IPS DF 4.7 (cell line): Measurements from ENCODE around the gene THBS3.
"Not testable (repeated sequence)": the region's sequence is repeated elsewhere in the genome, so short reads cannot be mapped to it uniquely, and the experiment has no call there.

Experiments
- DNase-seq: peaks from one replicate; pipeline ENCODE4 v3.0.0-alpha.2; 2013; ENCODE audit warnings: low spot score; ENCODE audit errors: extremely low read depth

The THBS3 gene

GRCh38 chr1:155174324-155175280 is 33.1 kb downstream of the THBS3 start:
- DNase-seq = no peak

DNA sequence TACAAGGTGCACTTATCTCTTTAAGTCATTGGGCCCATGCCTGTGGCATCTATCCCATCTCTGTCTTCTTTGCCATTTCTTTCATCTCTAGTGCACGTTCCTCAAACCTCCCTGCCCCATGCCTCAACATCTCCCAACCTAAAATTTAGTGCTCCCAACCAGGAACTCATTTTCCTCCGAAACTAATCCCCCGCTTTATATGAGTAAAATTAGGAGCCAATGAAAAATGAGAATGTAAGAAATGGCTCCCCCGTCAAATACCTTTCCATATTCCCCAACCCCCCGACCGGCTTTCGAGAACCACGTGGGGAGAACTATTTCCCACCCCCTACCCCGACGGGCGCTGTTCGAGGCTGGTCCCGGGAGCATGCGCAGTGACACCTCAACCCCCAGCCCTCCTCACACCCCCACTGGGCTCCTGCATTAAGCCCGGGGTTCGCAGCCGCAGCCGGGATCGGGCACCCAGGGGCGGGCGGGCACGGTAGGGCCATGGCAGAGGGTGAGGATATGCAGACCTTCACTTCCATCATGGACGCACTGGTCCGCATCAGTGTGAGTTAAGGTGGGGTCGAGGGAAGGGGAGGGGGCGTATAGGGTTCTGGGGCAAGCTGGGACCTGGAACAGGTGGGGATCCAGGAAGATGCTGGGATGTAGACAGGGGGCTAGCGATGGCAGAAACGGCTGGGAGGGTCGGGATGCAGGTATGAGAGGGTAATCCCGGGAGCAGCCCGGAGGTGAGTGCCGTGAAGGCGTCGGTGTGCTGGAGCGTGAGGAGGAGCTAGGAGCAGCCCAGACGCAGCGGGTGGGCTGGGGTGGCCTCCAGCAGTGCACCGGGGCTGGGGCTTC is 34.0 kb downstream of the THBS3 start, which contains the start of gene TRIM46:
TRIM46 (plus strand) TSS at position 372 of the 846 bp plus-strand sequence; CDS start at position 490, 118 bp downstream.
- DNase-seq = no peak

- no peak for DNase-seq
Observed at GRCh38 chr1:155172732-155173477, 34.8 kb downstream of the THBS3 start, which contains the start of gene KRTCAP2. Gene KRTCAP2 (minus strand): TSS chr1:155173304. CDS start chr1:155173224, 80 bp downstream.

DNA sequence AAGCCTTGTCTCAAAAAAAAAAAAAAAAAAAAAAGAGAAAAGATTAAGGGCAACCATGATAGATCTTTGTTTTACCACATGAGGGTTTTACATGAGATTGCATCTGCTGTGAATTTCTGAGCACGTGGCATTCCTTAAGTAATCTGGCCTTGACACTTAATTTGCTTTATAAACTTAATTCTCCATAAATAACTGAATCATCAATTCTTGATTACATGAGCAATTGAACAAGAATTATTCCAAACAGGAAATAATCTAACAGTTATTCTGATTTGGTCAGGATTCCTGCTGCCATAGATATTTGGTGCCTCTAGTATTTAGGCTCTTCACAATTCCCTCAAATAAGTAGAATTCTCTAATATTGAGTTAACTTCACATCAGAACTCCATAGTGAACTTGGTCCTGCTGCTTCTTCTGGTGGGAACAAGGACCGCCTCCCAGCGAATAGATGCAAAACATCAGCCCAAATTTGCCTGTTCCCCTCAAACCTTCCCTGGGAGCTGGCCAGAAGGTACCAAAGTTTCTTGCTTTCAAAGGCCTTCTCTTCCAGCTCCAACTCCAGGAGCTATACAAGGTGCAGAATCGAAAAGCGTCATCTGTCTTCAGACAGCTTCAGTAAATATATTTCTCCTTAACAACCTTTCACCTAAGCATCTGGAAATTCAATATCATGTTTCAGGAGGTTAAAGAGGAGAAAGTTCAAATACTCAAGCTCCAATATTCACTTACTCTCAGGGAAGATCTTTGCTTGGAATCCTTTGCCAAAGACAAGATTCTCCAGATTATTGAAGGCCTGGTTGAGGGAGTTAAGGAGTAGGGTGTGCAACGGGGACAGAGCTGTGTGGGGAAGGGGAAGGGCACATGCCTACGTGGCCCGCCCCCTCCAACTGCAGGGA is 35.6 kb downstream of the THBS3 start:
- DNase-seq = no peak

DNA sequence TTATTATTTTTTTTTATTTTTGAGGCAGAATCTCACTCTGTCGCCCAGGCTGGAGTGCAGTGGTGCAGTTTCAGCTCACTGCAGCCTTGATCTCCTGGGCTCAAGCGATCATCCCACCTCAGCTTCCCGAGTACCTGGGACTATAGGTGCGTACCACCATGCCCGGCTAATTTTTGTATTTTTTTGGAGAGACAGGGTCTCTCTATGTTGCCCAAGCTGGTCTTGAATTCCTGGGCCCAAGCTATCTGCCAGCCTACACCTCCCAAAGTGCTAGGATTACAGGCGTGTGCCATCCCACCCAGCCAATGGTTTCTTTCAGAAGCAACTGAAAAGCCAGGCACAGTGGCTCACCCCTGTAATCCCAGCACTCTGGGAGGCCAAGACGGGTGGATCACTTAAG is 36.9 kb downstream of the THBS3 start:
- DNase-seq = no peak

GRCh38 chr1:155170101-155170785 is 37.5 kb downstream of the THBS3 start:
- DNase-seq = no peak

- no peak for DNase-seq
Observed at GRCh38 chr1:155169541-155169940, 38.2 kb downstream of the THBS3 start.

GRCh38 chr1:155168456-155169210 is 39.1 kb downstream of the THBS3 start:
- no peak for DNase-seq

DNA sequence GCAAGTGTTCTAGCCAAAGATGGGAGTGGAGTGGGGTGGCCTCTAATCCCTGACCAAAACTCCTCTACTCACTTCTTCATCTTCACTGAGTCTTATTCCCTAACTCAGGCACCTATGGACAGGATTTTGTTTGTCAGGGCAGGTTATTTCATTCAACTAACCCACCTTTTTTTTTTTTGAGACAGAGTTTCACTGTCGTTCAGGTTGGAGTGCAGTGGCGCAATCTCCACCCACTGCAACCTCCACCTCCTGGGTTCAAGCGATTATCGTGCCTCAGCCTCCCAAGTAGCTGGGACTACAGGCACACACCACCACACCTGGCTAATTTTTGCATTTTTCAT is 39.6 kb downstream of the THBS3 start:
- not testable (repeated sequence) for DNase-seq

- DNase-seq = peak; percentile 92
Observed at GRCh38 chr1:155167166-155168104, 40.3 kb downstream of the THBS3 start.

DNA sequence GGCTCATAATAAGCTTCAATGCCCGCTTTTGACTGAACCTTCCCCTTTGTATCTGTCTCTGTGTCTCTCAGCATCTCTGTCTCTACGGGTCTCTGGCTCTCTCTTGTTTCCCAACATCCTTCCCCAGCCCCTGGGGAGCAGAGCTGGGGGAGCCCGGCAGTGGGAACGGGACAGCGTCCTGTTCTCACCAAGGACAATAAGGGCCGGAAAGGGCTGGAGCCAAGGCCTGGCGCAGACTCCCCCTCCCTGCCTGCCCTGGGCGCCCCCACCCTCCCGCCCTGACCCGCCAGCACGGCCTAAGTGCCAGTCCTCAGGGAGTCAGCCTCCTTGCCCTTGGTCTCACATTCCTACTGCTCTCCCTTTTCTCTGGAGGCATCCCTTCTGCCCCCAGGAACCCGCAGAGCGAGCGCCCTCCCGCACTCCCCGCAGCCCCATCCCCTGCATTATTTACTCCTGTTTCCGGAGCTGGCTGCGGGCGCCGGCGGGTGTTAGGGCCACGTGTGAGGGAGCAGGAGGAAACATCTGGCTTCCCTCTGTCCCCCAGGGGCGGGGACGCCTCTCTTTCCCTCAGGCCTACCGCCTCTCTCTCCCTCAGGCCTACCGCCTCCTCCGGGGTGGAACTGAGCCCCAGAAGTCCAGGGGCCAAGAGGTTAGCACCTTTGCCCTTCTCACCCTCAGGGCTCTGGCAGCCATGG is 41.1 kb downstream of the THBS3 start:
- no peak for DNase-seq

- no peak for DNase-seq
Observed at GRCh38 chr1:155166051-155166470, 41.6 kb downstream of the THBS3 start.

DNA sequence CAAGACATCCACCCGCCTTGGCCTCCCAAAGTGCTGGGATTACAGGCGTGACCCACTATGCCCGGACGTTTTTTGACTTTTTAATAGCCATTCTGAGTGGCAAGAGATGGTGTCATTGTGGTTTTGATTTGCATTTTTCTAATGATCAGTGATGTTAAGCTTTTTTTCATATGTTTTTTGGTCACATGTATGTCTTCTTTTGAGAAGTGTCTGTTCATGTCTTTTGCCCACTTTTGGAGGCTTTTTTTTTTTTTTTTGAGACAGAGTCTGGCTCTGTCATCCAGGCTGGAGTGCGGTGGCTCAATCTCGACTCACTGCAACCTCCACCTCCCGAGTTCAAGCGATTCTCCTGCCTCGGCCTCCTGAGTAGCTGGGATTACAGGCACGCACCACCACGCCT is 43.1 kb downstream of the THBS3 start:
- DNase-seq = not testable (repeated sequence)

- DNase-seq = not testable (repeated sequence)
Observed at GRCh38 chr1:155163785-155164184, 43.9 kb downstream of the THBS3 start.

- DNase-seq = not testable (repeated sequence)
Observed at GRCh38 chr1:155162631-155163030, 45.1 kb downstream of the THBS3 start.

DNA sequence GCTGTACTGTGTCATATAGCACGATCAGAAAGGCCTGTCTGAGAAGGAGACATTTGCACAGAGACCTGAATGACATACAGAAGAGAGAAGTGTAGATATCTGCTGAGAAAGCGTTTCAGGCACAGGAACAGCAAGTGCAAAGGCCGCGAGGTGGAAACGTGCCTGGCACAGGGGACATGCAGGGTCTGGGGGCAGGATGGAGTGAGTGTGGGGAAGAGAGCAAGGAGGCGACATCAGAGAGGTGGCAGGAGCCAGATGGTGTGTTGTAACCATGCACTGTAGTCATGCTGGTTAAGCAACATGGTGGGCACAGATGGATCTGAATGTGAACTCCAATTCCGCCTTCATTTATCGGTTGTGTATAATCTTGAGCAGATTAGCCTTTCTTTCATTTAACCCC is 47.6 kb downstream of the THBS3 start:
- no peak for DNase-seq

- no peak for DNase-seq
Observed at GRCh38 chr1:155158991-155159390, 48.7 kb downstream of the THBS3 start.
